NCI-H226 (cell line): ENCODE results near the gene C1orf116.

Source experiments
- DNase-seq: peaks from one replicate; pipeline ENCODE4 v3.0.0-alpha.2; 2015

The C1orf116 gene

GRCh38 chr1:207034208-207034607 is 1.7 kb upstream of the C1orf116 start:
- peak; percentile 35 for DNase-seq

- no peak for DNase-seq
Measured at GRCh38 chr1:207033302-207033701, 746 bp upstream of the C1orf116 start.

DNA sequence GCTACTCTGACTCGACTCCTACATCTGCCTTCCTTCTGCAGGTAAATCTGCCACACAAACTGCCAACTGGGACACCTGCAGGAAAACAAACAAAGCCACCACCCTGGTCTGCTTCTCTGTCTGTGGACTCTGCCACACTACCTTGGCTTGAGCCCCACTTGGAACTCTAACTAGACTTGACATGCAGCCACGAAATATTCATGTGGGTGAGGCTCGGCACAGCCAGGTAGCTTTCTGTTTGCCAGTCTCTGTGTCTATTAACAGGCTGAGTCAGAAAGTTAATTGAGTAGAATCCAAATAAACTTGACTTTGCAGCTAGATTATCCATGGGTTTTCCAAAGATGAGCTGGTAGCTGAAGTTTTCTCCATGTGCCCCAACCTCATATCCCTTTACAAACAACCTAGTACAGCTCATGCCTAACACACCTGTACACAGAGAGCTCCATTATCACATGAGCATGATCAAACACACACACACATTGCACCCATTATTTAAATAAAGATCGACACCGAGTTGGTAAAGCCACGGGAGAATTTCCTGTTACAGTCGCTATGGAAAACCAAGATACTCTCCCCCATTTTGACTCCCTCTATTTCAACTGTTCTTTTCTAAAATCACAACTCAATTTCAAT is 808 bp downstream of the C1orf116 start:
- no peak for DNase-seq

GRCh38 chr1:207031016-207031415 is 1.5 kb downstream of the C1orf116 start:
- no peak for DNase-seq

GRCh38 chr1:207030522-207031009 is 2.0 kb downstream of the C1orf116 start:
- no peak for DNase-seq

- no peak for DNase-seq
Measured at GRCh38 chr1:207029701-207030521, 2.6 kb downstream of the C1orf116 start.

GRCh38 chr1:207028884-207029650 is 3.5 kb downstream of the C1orf116 start:
- DNase-seq = no peak

DNA sequence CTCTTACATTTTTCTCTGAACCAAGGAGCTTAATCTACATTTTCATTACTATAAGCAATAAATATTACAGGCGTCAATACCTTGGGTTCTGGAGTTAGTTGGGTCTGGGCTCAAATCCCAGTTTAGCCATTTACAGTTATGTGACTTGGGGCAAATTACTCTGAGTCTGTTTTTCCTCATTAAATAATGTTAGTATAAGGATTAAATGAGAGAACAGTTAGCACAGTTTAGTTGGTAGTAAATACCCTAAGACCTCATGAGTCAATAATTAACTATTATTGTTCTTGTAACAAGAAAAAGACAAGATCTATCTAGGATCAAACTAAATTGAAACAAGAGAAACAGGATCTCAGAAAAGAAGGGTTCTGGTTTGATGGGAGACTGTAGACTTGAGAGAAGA is 4.6 kb downstream of the C1orf116 start:
- DNase-seq = no peak

DNA sequence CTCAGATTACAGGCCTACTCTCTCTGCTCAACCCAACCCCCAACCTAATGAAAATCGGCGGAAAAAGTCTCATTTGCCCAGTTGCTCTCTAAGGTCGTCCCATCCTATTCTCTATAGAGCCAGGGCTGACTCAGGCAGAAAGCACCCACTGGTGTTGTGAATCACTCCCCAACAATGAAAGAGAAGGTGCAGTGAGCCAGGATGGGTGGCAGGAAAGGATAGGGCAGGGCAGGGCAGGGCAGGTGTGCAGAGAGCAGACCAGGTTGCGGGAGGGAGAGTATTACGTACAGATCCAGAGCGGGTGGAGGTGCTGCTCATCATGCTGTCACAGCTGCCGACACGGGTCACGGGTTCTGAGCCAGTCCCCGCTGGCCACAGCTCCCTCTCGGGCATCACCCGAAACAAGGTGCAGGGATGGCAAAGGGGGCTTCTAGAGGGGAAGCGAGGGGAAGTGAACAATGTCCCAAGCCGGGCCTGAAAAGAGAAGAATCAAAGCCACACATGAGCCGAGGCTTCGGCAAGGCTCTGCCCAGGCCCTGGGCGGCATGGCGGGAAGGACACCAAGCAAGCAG is 5.3 kb downstream of the C1orf116 start:
- DNase-seq = peak; percentile 94

DNA sequence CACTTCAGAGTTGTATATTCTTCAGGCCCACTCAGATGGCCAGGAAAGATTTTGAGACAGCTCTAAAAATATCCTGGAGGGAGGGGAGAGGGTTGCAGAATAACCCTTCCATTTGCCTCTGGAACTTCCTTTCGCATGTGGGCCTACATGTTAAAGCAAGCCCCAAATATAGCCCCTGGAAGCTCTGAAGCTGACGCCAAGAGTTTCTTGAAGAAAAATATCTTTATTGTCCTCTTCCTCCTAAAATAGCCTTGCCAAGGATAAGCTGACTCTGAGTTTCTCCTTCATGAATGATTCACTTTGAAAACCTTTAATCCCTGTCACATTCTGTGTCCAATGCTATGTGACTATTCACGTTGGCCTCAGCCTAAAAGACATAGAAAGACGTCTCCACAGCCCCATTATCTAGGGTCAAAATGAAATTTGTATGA is 6.4 kb downstream of the C1orf116 start:
- no peak for DNase-seq

DNA sequence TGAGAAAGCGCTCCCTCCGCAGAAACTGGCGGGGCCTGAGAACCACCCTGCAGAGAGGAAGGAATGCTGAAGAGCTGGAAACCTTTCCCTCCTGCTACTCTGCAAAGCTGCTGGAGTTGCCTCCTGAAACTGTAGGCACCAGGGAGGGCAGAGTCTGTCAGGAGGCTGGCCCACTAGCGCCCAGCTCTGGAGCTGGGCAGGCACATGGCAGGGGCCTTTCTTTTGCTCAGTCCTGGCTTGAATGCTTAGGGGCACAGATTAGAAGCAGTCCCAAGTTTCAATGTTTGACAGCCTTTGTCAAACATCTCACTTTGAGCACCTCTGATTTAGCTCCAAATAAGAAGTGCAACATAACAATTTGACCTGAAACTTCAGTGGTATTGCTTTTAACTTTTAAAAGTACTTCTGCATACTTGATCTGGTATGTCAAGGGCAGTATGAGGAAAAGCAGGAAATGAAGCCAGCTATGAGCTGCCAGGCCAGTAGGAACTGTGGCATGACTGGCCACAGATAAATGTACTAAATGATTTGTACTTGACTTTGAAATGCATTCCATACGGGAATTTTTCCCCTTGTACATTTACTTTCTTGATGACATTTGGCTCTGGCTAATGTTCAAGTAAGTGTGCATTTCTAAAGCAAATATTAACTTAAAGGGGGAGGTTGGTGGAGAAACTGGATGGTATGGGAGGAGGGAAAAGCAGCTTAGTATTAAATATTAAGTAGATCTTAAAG is 7.2 kb downstream of the C1orf116 start:
- peak; percentile 70 for DNase-seq

DNA sequence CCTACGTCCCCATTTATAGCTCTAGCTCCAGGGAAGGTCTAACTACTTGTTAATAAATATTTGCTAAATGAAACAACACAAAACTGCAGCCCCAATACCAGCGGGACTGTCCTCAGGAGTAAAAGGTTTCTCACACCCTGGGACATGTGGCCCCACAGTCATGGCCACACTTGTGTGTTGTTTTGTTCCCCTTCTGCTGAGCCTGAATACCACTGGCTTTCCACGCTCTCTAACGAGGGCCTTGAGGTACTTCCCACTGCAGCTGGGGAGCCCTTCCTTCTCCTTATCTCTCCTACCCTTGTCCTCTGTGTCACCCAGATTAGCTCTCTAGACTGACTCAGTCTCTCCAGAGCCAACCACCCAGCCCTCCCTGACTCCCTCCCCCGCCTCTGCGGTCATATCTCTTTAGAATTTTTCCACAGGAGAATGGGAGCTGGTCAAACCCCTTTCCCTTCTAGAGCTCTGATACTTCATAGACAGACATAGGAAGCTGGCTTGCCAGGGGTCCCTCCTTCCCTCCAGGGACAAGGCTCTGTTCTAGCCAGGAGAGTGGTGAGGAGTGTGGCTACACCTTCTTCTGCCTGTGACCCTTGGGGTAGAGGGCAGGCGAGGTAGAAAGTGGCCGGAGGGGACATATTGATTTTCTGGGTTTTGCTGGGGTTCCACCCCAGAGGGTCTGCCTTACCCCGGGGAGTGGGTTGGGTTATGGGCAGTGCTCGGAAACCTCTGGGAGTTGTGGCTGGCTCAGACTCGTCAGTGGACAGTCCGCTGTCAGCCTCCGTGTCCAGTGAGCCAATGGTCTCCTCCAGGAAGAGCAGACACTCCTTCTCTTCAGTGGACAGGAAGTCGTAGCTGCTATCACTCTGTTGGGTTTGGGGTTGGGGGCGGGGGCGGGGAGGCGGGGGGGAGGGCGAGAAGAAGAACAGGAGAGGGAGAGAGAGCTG is 8.1 kb downstream of the C1orf116 start:
- DNase-seq = peak; percentile 33

DNA sequence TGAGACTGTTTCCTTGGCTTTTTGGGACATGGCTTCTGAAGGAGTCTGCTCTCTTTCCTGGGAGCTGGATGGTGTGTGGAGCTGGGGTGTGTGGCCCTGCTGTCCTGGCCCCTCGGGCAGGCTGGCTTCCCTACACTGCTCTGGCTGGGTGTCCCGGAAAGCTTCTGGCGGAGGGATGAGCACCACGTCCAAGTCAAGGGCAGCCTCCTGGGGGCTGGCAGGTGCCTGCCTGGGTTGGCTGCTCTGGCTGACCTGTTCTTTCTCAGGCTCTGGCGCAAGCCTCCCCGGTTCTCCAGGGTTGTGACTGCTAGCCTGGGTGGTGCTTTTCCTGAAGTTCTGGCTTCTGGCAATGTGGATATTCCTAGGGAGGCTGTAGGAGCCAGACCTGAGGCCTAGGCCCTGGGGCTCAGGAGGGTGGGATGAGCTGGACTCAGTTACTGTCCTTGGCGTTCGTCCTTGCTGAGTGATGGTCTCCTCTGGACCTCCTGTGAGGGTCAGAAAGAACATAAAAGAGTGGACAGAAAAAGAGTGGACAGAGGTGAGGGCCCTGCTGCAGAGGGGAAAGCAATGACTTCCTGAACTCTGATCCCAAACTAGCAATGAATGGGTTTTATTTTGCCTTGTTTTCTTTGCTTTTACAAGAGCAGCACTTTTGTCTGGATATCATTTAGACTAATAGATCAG is 9.4 kb downstream of the C1orf116 start:
- DNase-seq = no peak

GRCh38 chr1:207021876-207022596 is 10.5 kb downstream of the C1orf116 start:
- no peak for DNase-seq

- DNase-seq = no peak
Measured at GRCh38 chr1:207021139-207021861, 11.3 kb downstream of the C1orf116 start.

DNA sequence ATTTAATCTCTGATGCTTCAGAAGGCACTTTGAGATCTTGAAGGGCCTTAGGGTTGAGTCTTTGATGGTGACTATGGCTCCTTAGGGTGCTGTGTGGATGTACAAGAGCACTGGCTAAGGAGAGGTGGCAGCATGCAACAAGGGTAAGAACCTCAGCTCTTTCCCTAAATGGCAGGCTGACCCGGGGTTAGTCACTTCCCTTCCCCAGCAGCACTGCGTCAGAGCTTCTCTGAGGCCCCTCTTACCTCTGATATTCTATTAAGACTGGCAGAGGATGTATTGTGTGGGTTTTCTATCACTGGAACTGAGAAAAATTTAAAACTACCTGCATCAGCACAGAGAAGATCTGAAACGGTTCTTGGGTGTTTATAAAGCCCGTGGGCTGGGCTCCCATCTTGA is 11.8 kb downstream of the C1orf116 start:
- DNase-seq = no peak

DNA sequence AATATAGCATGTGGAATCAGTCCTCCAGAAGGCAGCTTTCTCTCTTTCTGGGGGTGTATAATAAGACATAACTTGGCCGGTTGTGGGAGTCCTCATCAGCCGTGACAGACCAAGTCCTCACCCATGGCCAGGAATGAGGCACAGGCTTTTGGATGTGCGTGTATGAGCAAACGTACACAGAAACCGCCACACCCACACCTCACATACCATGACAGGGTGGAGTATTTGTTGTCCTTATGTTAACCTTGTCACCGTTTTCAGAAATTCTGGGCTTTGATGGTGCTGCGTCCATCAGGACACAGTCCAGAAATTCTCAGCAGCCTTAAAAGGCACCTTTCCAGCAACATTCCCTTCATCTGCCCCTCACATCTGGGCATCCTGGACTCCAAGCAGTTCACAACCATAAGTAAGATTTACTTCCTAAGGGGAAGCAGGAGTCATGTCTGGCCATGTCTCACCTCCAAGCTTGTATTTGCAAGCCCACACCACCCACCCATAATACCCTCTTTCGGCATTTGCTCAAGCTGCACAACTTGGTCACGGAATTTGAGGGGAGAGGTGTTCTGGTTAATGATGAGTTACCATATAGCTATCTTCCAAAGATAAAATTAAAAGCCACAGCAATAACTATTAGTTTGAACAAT is 12.4 kb downstream of the C1orf116 start:
- DNase-seq = no peak

- no peak for DNase-seq
Measured at GRCh38 chr1:207019661-207020060, 12.9 kb downstream of the C1orf116 start.

DNA sequence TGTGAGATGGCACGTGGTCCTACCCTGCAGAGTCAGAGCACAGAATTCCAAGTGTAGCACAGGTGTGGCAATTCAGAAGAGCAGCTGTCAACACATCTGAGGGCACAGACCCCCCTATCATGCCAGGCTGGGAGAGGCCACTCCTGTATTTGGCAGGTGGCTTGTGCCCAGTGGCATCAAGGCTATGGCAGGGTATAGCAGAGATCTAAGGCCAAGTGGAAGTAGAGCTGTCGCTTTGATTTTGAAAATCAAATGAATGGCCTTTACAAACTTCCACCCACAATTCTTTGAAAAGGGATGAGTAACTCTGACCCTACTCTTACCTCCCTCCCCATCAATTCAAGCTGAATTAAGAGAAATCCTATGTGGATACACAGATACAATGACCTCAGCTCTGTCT is 13.4 kb downstream of the C1orf116 start:
- no peak for DNase-seq
